Right lobe of liver (tissue), 6 donors: ENCODE data around the gene ALLC. TPM values are rescaled to one million over a fixed set of nuclear protein-coding genes. Genes with fewer than 3 reads are reported as not detected.

Source experiments
- ATAC-seq, 4 donors: fragments of 200-7000 bp; cut with Tn5 transposase; one replicate each; pipeline ENCODE4 v1.9.1; 2020; ENCODE audit warnings: mild to moderate bottlenecking in 4 of 4, moderate library complexity in 4 of 4
- DNase-seq, 3 donors: peaks; one replicate each; pipeline ENCODE4 v3.0.0-alpha.2; 2020
- H3K27ac ChIP-seq, 3 donors: fragments of 200-600 bp; one replicate each; pipeline ENCODE4 v1.8.0; 2022
- H3K27me3 ChIP-seq, 2 donors: fragments of 200-600 bp; one replicate each; pipeline ENCODE4 v1.8.0; 2022
- H3K36me3 ChIP-seq, 4 donors: fragments of 200-600 bp; sonication (generic) in 1 of 4; one replicate each; pipeline versions ENCODE4 v1.5.1 to v1.8.0; 2017 to 2022; ENCODE audit warnings: control low read depth in 1 of 4
- H3K4me1 ChIP-seq, 4 donors: fragments of 200-600 bp; sonication (generic) in 1 of 4; one replicate each; pipeline versions ENCODE4 v1.5.1 to v1.8.0; 2017 to 2022; ENCODE audit warnings: control low read depth in 1 of 4
- H3K4me3 ChIP-seq, 3 donors: fragments of 200-600 bp; one replicate each; pipeline ENCODE4 v1.8.0; 2022
- H3K9me3 ChIP-seq, 4 donors: fragments of 200-600 bp; sonication (generic) in 1 of 4; one replicate each; pipeline versions ENCODE4 v1.5.1 to v1.8.0; 2017 to 2022; ENCODE audit warnings: control low read depth in 1 of 4
- POLR2A ChIP-seq: fragments of 450-650 bp; IDR thresholded peaks from one replicate; pipeline ENCODE4 v1.6.1; 2017; ENCODE audit warnings: antibody characterized with exemption, mild to moderate bottlenecking
- WGBS: methylation state at CpG from one replicate; pipeline ENCODE4 v1.1.6; 2018; ENCODE audit warnings: low coverage, low lambda C conversion rate; ENCODE audit not compliant: insufficient coverage; ENCODE audit errors: missing lambda C conversion rate; 5-methylcytosine and 5-hydroxymethylcytosine counted together
- intact Hi-C, 2 donors: fragments of 100-400 bp; cut with DNase I; formaldehyde crosslinking; loops; one replicate each; pipeline versions ENCODE4 v1.11.2 to v1.14.1; 2022
- total RNA-seq, 6 experiments: library from RNA; depleted of rRNA in 2 of 6; stranded (reverse); fragments of >200 nt in 2 of 6; fragmentation: NEBNext Ultra II Directional in 3 of 6; extraction: Animal tissue kit (Norgen Biotek cat#: 25700) in 3 of 6; gene quantifications; one replicate each; pipeline versions ENCODE4 v1.1.0 to v1.2.4, GENCODE V29; 2016 to 2023
- TF ChIP-seq, protein P1 (sequence below), 4 donors: fragments of 200-600 bp in 3 of 4; fragments of 450-650 bp in 1 of 4; IDR thresholded peaks; one replicate each; pipeline versions ENCODE4 v1.5.1 to v1.8.0; 2016 to 2022; ENCODE audit warnings: antibody characterized with exemption in 4 of 4, mild to moderate bottlenecking in 2 of 4
- donor health status: DM: no; HTN: yes; CAD: no.
- donor health status: DM: no; HTN: no; CAD: no.
- donor health status: DM: no; HTN: no; CAD: no.
- donor health status: DM: no; HTN: yes; CAD: no.
- donor health status: DM: no; HTN: yes; CAD: no.

ALLC gene
- total RNA-seq, 6 experiments from 2014 or later, result 0.18 to 0.63 (median 0.31) TPM; not detected in 1

DNA sequence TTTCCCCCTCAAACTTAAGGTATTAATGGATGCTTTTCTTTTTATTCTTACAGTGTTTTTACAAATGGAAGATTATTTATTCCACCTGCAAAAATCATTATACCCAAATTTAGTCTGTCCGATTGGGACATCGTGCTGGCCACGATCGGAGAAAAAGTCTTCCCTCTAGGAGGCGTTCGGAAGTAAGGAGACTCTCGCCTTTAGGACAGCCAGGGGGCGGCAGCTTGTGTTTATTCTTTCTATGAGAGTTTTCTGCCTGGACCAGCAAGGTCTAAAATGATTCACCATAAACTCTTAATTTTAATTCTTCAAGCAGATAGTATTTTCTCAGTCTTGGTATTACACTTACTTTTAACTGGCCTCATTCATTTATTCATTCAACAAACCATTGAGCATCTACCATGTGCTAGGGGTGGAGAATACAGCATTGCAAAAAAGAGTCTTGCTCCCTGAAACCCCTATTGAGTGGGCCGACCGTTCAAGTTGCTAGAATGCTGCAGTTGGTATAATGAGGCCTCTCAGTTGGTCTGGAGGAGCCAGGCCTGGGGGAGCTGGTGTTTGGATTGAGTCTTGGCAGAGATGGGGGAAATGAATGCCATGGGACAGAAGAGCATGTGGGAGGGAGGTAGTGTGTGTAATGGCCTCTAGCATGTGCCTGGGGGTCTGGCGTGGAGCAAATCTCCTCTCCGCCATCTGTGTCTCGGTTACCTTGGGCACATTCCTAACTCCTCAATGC, 84.0 kb downstream of the ALLC start:
- no peaks in the 10 kb centered on the region for H3K4me1 ChIP-seq
- no peak for TF ChIP-seq POLR2A
- TF ChIP-seq, protein P1, sequence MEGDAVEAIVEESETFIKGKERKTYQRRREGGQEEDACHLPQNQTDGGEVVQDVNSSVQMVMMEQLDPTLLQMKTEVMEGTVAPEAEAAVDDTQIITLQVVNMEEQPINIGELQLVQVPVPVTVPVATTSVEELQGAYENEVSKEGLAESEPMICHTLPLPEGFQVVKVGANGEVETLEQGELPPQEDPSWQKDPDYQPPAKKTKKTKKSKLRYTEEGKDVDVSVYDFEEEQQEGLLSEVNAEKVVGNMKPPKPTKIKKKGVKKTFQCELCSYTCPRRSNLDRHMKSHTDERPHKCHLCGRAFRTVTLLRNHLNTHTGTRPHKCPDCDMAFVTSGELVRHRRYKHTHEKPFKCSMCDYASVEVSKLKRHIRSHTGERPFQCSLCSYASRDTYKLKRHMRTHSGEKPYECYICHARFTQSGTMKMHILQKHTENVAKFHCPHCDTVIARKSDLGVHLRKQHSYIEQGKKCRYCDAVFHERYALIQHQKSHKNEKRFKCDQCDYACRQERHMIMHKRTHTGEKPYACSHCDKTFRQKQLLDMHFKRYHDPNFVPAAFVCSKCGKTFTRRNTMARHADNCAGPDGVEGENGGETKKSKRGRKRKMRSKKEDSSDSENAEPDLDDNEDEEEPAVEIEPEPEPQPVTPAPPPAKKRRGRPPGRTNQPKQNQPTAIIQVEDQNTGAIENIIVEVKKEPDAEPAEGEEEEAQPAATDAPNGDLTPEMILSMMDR (IDR thresholded peaks at IDR 0.05), result no peak
- H3K27ac ChIP-seq, result no peak overlapping the region
- H3K36me3 ChIP-seq, result no peaks in the 10 kb centered on the region
- no peaks in the 10 kb centered on the region for H3K9me3 ChIP-seq
- intact Hi-C loops, result no loop called here
- no peaks in the 10 kb centered on the region for H3K27me3 ChIP-seq
- ATAC-seq (no peak), DNase-seq (peak in 1 of 3 donors; percentile 3)
- H3K4me3 ChIP-seq, result no peak overlapping the region
- 76% methylated on average over 9 of the region's 13 CpGs for WGBS

DNA sequence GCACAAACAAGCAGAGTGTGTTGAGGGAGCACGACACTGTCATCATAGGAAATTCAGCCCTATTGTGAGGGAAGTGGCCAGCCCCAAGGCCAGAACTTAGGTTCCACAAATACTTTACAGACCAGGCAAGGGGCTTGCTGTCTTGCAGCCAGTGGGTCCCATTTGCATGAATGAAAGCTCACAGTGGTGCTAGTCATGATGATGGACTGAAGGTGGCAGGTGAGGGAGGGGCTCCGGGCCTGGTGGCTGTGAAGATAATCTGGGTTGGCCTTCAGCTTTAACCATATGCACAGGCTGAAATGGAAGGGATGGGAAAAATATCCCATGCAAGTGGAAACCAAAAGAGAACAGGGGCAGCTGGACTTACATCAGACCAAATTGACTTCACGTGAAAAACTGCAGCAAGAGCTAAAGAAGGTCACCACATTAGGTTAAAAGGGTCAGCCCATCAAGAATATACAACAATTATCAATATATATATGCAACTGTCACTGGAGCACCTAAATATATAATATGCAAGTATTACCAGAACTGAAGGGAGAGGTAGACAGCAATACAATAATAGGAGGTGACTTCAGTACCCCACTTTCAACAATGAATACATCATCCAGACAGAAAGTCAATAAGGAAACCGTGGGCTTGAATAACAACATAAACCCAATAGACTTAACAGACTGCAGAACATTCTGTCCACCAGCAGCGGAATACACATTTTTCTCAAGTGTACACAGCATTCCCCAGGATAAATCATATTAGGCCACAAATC, 84.9 kb downstream of the ALLC start:
- DNase-seq (peak in 1 of 3 donors; percentile 12), ATAC-seq (no peak)
- WGBS, result 62% methylated on average over 4 of the region's 5 CpGs
- H3K9me3 ChIP-seq, result no peaks in the 10 kb centered on the region
- H3K4me3 ChIP-seq, result no peak overlapping the region
- no peaks in the 10 kb centered on the region for H3K4me1 ChIP-seq
- no peak for TF ChIP-seq POLR2A
- TF ChIP-seq, protein P1 (IDR thresholded peaks at IDR 0.05), result no peak
- no peak overlapping the region for H3K27ac ChIP-seq
- intact Hi-C loops, result no loop called here
- H3K27me3 ChIP-seq, result no peaks in the 10 kb centered on the region
- no peaks in the 10 kb centered on the region for H3K36me3 ChIP-seq

DNA sequence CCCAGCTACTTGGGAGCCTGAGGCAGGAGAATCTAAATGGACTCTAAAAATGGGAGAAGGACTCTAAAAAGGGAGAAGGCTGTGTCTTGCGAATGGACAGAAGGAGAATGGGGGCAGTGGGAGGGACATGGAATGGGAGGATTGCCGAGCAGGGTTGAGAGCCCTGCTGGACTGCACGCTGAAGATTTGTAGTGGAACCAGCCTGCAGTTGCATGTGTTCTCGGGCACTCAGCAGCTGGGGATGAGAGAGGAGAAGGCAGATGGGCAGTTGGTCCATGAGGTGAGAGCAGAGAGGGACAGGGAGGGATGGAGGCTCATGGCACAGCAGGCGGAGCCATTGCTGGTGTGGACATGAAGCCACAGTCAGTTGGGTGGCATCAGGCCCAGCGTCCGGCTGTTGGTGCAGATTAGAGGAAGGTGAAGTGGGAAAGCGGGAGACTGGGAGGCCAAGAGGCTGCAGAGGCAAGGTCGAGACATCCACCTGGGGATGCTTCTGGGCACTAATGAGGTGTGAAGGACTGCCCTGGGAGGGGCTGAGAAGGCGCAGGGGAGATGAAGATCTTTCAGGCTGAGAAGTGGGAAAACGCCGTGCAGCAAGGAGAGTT, 86.1 kb downstream of the ALLC start:
- no peaks in the 10 kb centered on the region for H3K27me3 ChIP-seq
- no peak overlapping the region for H3K27ac ChIP-seq
- intact Hi-C loops, result no loop called here
- ATAC-seq (no peak), DNase-seq (no peak)
- no peaks in the 10 kb centered on the region for H3K9me3 ChIP-seq
- no peaks in the 10 kb centered on the region for H3K36me3 ChIP-seq
- H3K4me3 ChIP-seq, result no peak overlapping the region
- TF ChIP-seq, protein P1 (IDR thresholded peaks at IDR 0.05), result no peak
- no peak for TF ChIP-seq POLR2A
- 74% methylated on average over 8 of the region's 12 CpGs for whole genome bisulfite sequencing
- no peaks in the 10 kb centered on the region for H3K4me1 ChIP-seq

DNA sequence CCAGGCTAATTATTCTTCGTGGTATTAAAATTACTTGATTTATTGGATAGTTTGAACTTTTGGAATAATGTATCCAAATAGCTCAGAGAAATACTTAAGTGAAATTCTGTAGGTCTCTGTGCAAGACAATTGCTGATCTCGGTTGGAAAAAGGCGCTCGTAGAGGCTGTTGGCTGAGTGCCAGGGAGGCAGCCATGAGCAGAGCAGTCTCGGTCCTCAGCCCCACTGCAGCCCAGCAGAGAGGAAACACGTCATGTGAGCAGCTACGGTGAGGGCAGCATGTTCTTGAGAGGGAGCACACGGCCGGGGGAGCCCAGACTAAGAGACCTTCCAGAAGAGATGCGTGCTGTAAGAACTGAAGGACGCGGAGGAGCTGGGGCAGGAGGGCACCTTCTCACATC, 87.9 kb downstream of the ALLC start:
- no peak for ATAC-seq
- no peaks in the 10 kb centered on the region for H3K36me3 ChIP-seq
- H3K27ac ChIP-seq, result no peak overlapping the region
- H3K27me3 ChIP-seq, result no peaks in the 10 kb centered on the region
- intact Hi-C loops, result no loop called here
- H3K4me3 ChIP-seq, result no peak overlapping the region
- DNase-seq, result peak in 1 of 3 donors; percentile 24
- no peaks in the 10 kb centered on the region for H3K4me1 ChIP-seq
- H3K9me3 ChIP-seq, result no peaks in the 10 kb centered on the region
- 66% methylated on average over 8 of the region's 12 CpGs for WGBS
- TF ChIP-seq, protein P1 (IDR thresholded peaks at IDR 0.05), result no peak
- TF ChIP-seq POLR2A, result no peak
